ENCODE results near the gene ACOX3. TPM values are rescaled to one million over a fixed set of nuclear protein-coding genes. Genes with fewer than 3 reads are reported as not detected.

The ACOX3 gene
- total and polyA plus RNA-seq, 4 donors: 15.6 to 32.2 (median 21.5) TPM

GRCh38 chr4:8356856-8357255, 83.7 kb downstream of the ACOX3 start:
- WGBS, 2 donors: 84 to 85% methylated on average over 8 of the region's 8 CpGs
- Histone ChIP-seq H3K36me3 (ENCODE audit: control insufficient read depth in 4 of 4, insufficient read depth in 4 of 4, low read length in 4 of 4) (no peaks in the 10 kb centered on the region), H3K4me3 (no peak overlapping the region), H3K27ac (ENCODE audit: low read depth in 1 of 2, low read length in 1 of 2) (no peak overlapping the region), H3K4me1 (ENCODE audit: control insufficient read depth in 5 of 5, insufficient read depth in 5 of 5, low read length in 5 of 5) (peaks cover 0 to 13% (median 12%) of the 10 kb centered on the region in 5 donors), H3K27me3 (ENCODE audit: control insufficient read depth in 3 of 3, insufficient read depth in 3 of 3, low read length in 2 of 3) (no peaks in the 10 kb centered on the region), H3K9ac (ENCODE audit: insufficient read depth in 1 of 2, low read length in 2 of 2) (no peak overlapping the region), H3K9me3 (ENCODE audit: control insufficient read depth in 4 of 4, insufficient read depth in 3 of 4, low read length in 3 of 4) (no peaks in the 10 kb centered on the region)
- no peak for ATAC-seq (ENCODE audit: insufficient read depth, low FRiP score)
- TF ChIP-seq CTCF (IDR thresholded peaks at IDR 0.05; ENCODE audit: control extremely low read depth, extremely low read depth): no peak
- DNase-seq: no peak

- H3K27ac ChIP-seq (ENCODE audit: low read depth in 1 of 2, low read length in 1 of 2): no peak overlapping the region
- H3K9me3 ChIP-seq (ENCODE audit: control insufficient read depth in 4 of 4, insufficient read depth in 3 of 4, low read length in 3 of 4): no peaks in the 10 kb centered on the region
- ATAC-seq (ENCODE audit: insufficient read depth, low FRiP score) (no peak), DNase-seq (peak in 1 of 3 donors; percentile 34)
- peaks cover 0 to 20% (median 13%) of the 10 kb centered on the region in 5 donors for H3K4me1 ChIP-seq (ENCODE audit: control insufficient read depth in 5 of 5, insufficient read depth in 5 of 5, low read length in 5 of 5)
- no peak overlapping the region for H3K9ac ChIP-seq (ENCODE audit: insufficient read depth in 1 of 2, low read length in 2 of 2)
- TF ChIP-seq CTCF (IDR thresholded peaks at IDR 0.05; ENCODE audit: control extremely low read depth, extremely low read depth): no peak
- no peaks in the 10 kb centered on the region for H3K36me3 ChIP-seq (ENCODE audit: control insufficient read depth in 4 of 4, insufficient read depth in 4 of 4, low read length in 4 of 4)
- WGBS, 2 donors: 57 to 77% methylated on average over 8 of the region's 8 CpGs
- H3K27me3 ChIP-seq (ENCODE audit: control insufficient read depth in 3 of 3, insufficient read depth in 3 of 3, low read length in 2 of 3): no peaks in the 10 kb centered on the region
- no peak overlapping the region for H3K4me3 ChIP-seq
These were observed 84.5 kb downstream of the ACOX3 start for GRCh38 chr4:8355864-8356565.

GRCh38 chr4:8355306-8355705, 85.2 kb downstream of the ACOX3 start:
- 68 to 82% methylated on average over 6 of the region's 6 CpGs for WGBS, 2 donors

More at GRCh38 chr4:8355306-8355705, 85.2 kb downstream of the ACOX3 start:
- no peaks in the 10 kb centered on the region for H3K36me3 ChIP-seq (ENCODE audit: control insufficient read depth in 4 of 4, insufficient read depth in 4 of 4, low read length in 4 of 4)
- H3K27me3 ChIP-seq (ENCODE audit: control insufficient read depth in 3 of 3, insufficient read depth in 3 of 3, low read length in 2 of 3): no peaks in the 10 kb centered on the region
- H3K9ac ChIP-seq (ENCODE audit: insufficient read depth in 1 of 2, low read length in 2 of 2): no peak overlapping the region
- no peak for TF ChIP-seq CTCF (IDR thresholded peaks at IDR 0.05; ENCODE audit: control extremely low read depth, extremely low read depth)
- H3K9me3 ChIP-seq (ENCODE audit: control insufficient read depth in 4 of 4, insufficient read depth in 3 of 4, low read length in 3 of 4): no peaks in the 10 kb centered on the region
- DNase-seq (no peak), ATAC-seq (ENCODE audit: insufficient read depth, low FRiP score) (no peak)
- no peak overlapping the region for H3K4me3 ChIP-seq
- H3K4me1 ChIP-seq (ENCODE audit: control insufficient read depth in 5 of 5, insufficient read depth in 5 of 5, low read length in 5 of 5): peaks cover 0 to 21% (median 13%) of the 10 kb centered on the region in 5 donors
- no peak overlapping the region for H3K27ac ChIP-seq (ENCODE audit: low read depth in 1 of 2, low read length in 1 of 2)
